GM23338 (cell line): ENCODE results near the gene CAMTA1. TPM values are rescaled to one million over a fixed set of nuclear protein-coding genes. Genes with fewer than 3 reads are reported as not detected.

ENCODE experiments used
- ATAC-seq: fragments of 200-7000 bp; cut with Tn5 transposase; 3 replicates; pipeline ENCODE4 v1.9.1; 2020
- DNase-seq: peaks from one replicate; pipeline ENCODE4 v3.0.0-alpha.2; 2015; ENCODE audit warnings: low spot score
- H2AFZ ChIP-seq: fragments of 200-600 bp; sonication (generic); 2 replicates; pipeline ENCODE4 v1.8.0; 2016; ENCODE audit warnings: antibody characterized with exemption, mild to moderate bottlenecking, moderate library complexity
- H3F3A ChIP-seq: fragments of 200-600 bp; sonication (generic); replicated peaks from 2 replicates; pipeline ENCODE4 v1.8.0; 2017; ENCODE audit warnings: antibody characterized with exemption, mixed run types, low read depth
- H3K27ac ChIP-seq: fragments of 200-600 bp; sonication (generic); 2 replicates; pipeline ENCODE4 v1.6.1; 2016; ENCODE audit warnings: low read depth
- H3K27me3 ChIP-seq: fragments of 200-600 bp; sonication (generic); 2 replicates; pipeline ENCODE4 v1.8.0; 2016; ENCODE audit warnings: mild to moderate bottlenecking, mixed run types, moderate library complexity; ENCODE audit not compliant: insufficient read depth
- H3K36me3 ChIP-seq: fragments of 200-600 bp; sonication (generic); 2 replicates; pipeline ENCODE4 v1.8.0; 2016; ENCODE audit warnings: mild to moderate bottlenecking; ENCODE audit not compliant: insufficient read depth
- H3K4me1 ChIP-seq: fragments of 200-600 bp; sonication (generic); 2 replicates; pipeline ENCODE4 v1.8.0; 2016; ENCODE audit warnings: mild to moderate bottlenecking, moderate library complexity; ENCODE audit not compliant: insufficient read depth
- H3K4me2 ChIP-seq: fragments of 200-600 bp; sonication (generic); 2 replicates; pipeline ENCODE4 v1.7.1; 2017; ENCODE audit warnings: mixed run types
- H3K4me3 ChIP-seq: fragments of 200-600 bp; sonication (generic); 2 replicates; pipeline ENCODE4 v1.6.1; 2016; ENCODE audit warnings: mixed run types
- H3K79me2 ChIP-seq: fragments of 200-600 bp; sonication (generic); replicated peaks from 2 replicates; pipeline ENCODE4 v1.8.0; 2017; ENCODE audit warnings: mild to moderate bottlenecking; ENCODE audit not compliant: insufficient read depth
- H3K9me2 ChIP-seq: fragments of 200-600 bp; sonication (generic); 2 replicates; pipeline ENCODE4 v1.8.0; 2017; ENCODE audit not compliant: insufficient read depth
- H4K20me1 ChIP-seq: fragments of 200-600 bp; sonication (generic); replicated peaks from 2 replicates; pipeline ENCODE4 v1.8.0; 2017; ENCODE audit warnings: mild to moderate bottlenecking; ENCODE audit not compliant: insufficient read depth
- H3K27ac Mint-ChIP-seq: 2 replicates; pipeline ENCODE4 v1.8.0; 2020; ENCODE audit warnings: inconsistent platforms, mild to moderate bottlenecking, moderate library complexity, mixed read lengths
- H3K27me3 Mint-ChIP-seq: 3 replicates; pipeline ENCODE4 v1.8.0; 2022; ENCODE audit warnings: low read depth, mild to moderate bottlenecking, moderate library complexity, mixed read lengths, inconsistent platforms; ENCODE audit not compliant: insufficient read depth, poor library complexity
- H3K36me3 Mint-ChIP-seq: 3 replicates; pipeline ENCODE4 v1.8.0; 2021; ENCODE audit warnings: low read depth, mild to moderate bottlenecking, inconsistent platforms, moderate library complexity, mixed read lengths
- H3K4me1 Mint-ChIP-seq: 3 replicates; pipeline ENCODE4 v1.8.0; 2020; ENCODE audit warnings: mild to moderate bottlenecking, inconsistent platforms, mixed read lengths
- H3K4me3 Mint-ChIP-seq: 3 replicates; pipeline ENCODE4 v1.8.0; 2021; ENCODE audit warnings: moderate library complexity, mild to moderate bottlenecking, inconsistent platforms, mixed read lengths
- H3K9me3 Mint-ChIP-seq: 3 replicates; pipeline ENCODE4 v1.8.0; 2020; ENCODE audit warnings: moderate library complexity, mild to moderate bottlenecking, inconsistent platforms, mixed read lengths
- CTCF ChIP-seq, 2 experiments: fragments of 200-600 bp in 1 of 2; sonication (generic) in 1 of 2; conservative IDR thresholded peaks; 2 replicates each; pipeline versions ENCODE4 v1.5.1 to v1.6.1; 2016 to 2017; ENCODE audit warnings: antibody characterized with exemption in 2 of 2, low read depth in 2 of 2, mild to moderate bottlenecking in 2 of 2, moderate library complexity in 1 of 2
- EZH2 ChIP-seq: fragments of 200-600 bp; sonication (generic); IDR thresholded peaks from one replicate; pipeline ENCODE4 v1.8.0; 2017; ENCODE audit warnings: antibody characterized with exemption, mild to moderate bottlenecking, low read depth; ENCODE audit not compliant: unreplicated experiment
- EZH2phosphoT487 ChIP-seq: fragments of 200-600 bp; sonication (generic); IDR thresholded peaks from one replicate; pipeline ENCODE4 v1.8.1; 2018; ENCODE audit warnings: antibody characterized with exemption; ENCODE audit not compliant: unreplicated experiment
- NANOG ChIP-seq: IDR thresholded peaks from 2 replicates; pipeline ENCODE4 v1.6.1; 2016; ENCODE audit warnings: antibody characterized with exemption, borderline replicate concordance
- POLR2AphosphoS5 ChIP-seq: IDR thresholded peaks from 2 replicates; pipeline ENCODE4 v1.6.1; 2016; ENCODE audit warnings: antibody characterized with exemption, low read depth
- REST ChIP-seq: IDR thresholded peaks from one replicate; pipeline ENCODE4 v1.6.1; 2018; ENCODE audit warnings: antibody characterized with exemption; ENCODE audit not compliant: unreplicated experiment
- STAT1 ChIP-seq: IDR thresholded peaks from one replicate; pipeline ENCODE4 v1.6.1; 2016; ENCODE audit warnings: antibody characterized with exemption; ENCODE audit not compliant: unreplicated experiment
- ZNF331 ChIP-seq: fragments of 250-450 bp; sonication (Bioruptor Pico); IDR thresholded peaks from 2 replicates; pipeline ENCODE4 v1.5.0; 2020; ENCODE audit warnings: low read depth, mild to moderate bottlenecking, moderate library complexity
- ZNF462 ChIP-seq: fragments of 250-450 bp; sonication (Bioruptor Pico); IDR thresholded peaks from 2 replicates; pipeline ENCODE4 v1.5.0; 2020; ENCODE audit warnings: mild to moderate bottlenecking, moderate library complexity
- polyA plus RNA-seq: library from polyadenylated mRNA; unstranded; fragments of >200 nt; fragmentation: Nextera tagmentation; extraction: Ambion mirVana; gene quantifications from 2 replicates; pipeline ENCODE4 v1.2.1, GENCODE V29; 2016
- total RNA-seq: library from RNA; depleted of rRNA; stranded (reverse); fragments of >200 nt; shearing (Covaris generic); gene quantifications from 2 replicates; pipeline ENCODE4 v1.2.3, GENCODE V29; 2014

The CAMTA1 gene
- total and polyA plus RNA-seq, 2 experiments from 2014 or later = 115 to 519 TPM

- no peak overlapping the region for H3K27ac ChIP-seq
- no peaks in the 10 kb centered on the region for H3K4me1 ChIP-seq
- H3K27me3 ChIP-seq = no peaks in the 10 kb centered on the region
- Mint-ChIP-seq H3K27me3 (no peaks in the 10 kb centered on the region), H3K9me3 (no peaks in the 10 kb centered on the region), H3K36me3 (no peaks in the 10 kb centered on the region), H3K27ac (no peak overlapping the region), H3K4me3 (no peak overlapping the region), H3K4me1 (peaks cover 17% of the 10 kb centered on the region)
- H3K36me3 ChIP-seq = no peaks in the 10 kb centered on the region
- H3K9me2 ChIP-seq = 0 out of 2 replicates have a peak, but pooled peaks cover 5% of the 10 kb centered on the region
- H3K4me3 ChIP-seq = no peak overlapping the region
- no peak overlapping the region for H2AFZ ChIP-seq
- TF ChIP-seq POLR2AphosphoS5 = no peak
- no peaks in the 10 kb centered on the region for H4K20me1 ChIP-seq
- ATAC-seq (peak; percentile 25; the same call in 1 of the 3 replicates), DNase-seq (no peak)
- H3K4me2 ChIP-seq = no peak overlapping the region
- H3K79me2 ChIP-seq = no peaks in the 10 kb centered on the region
- no peaks in the 10 kb centered on the region for H3F3A ChIP-seq
Observed at GRCh38 chr1:7258589-7259135, 473.4 kb downstream of the CAMTA1 start.

GRCh38 chr1:7259955-7260354 lies 474.7 kb downstream of the CAMTA1 start:
- Histone ChIP-seq H3K27ac (no peak overlapping the region), H3K27me3 (no peaks in the 10 kb centered on the region), H3K4me1 (no peaks in the 10 kb centered on the region), H3K79me2 (no peaks in the 10 kb centered on the region), H4K20me1 (no peaks in the 10 kb centered on the region), H3K9me2 (0 out of 2 replicates have a peak, but pooled peaks cover 5% of the 10 kb centered on the region), H3K4me3 (no peak overlapping the region), H3K4me2 (no peak overlapping the region), H2AFZ (no peak overlapping the region), H3K36me3 (no peaks in the 10 kb centered on the region), H3F3A (no peaks in the 10 kb centered on the region)
- ATAC-seq (no peak), DNase-seq (no peak)
- Mint-ChIP-seq H3K27ac (no peak overlapping the region), H3K4me1 (peaks cover 21% of the 10 kb centered on the region), H3K36me3 (no peaks in the 10 kb centered on the region), H3K4me3 (no peak overlapping the region), H3K9me3 (no peaks in the 10 kb centered on the region), H3K27me3 (no peaks in the 10 kb centered on the region)
- TF ChIP-seq NANOG = no peak
- TF ChIP-seq EZH2phosphoT487 = no peak
- TF ChIP-seq CTCF (conservative IDR thresholded peaks at IDR 0.05; ENCODE audit: low read depth in 2 of 2) = no peak
- TF ChIP-seq REST = no peak
- TF ChIP-seq ZNF331 (CRISPR knock-in tag) = no peak
- TF ChIP-seq ZNF462 (CRISPR knock-in tag) = no peak
- TF ChIP-seq STAT1 = no peak
- no peak for TF ChIP-seq EZH2
